ENCODE data around the gene CACUL1. TPM values are rescaled to one million over a fixed set of nuclear protein-coding genes. Genes with fewer than 3 reads are reported as not detected.
"Not testable (repeated sequence)": the region's sequence is repeated elsewhere in the genome, so short reads cannot be mapped to it uniquely, and the experiment has no call there.

Gene CACUL1
- 42.4 TPM for total RNA-seq

GRCh38 chr10:118754556-118755423 lies at the start of gene CACUL1:
Gene CACUL1, minus strand, starts transcription at chr10:118754970. Its CDS starts 208 bp downstream, at chr10:118754762.
- peak; percentile 99 for DNase-seq

GRCh38 chr10:118804262-118804773 lies 49.5 kb upstream of the CACUL1 start:
- DNase-seq = no peak

GRCh38 chr10:118802126-118802793 lies 47.5 kb upstream of the CACUL1 start:
- DNase-seq = no peak

GRCh38 chr10:118800920-118801319 lies 46.1 kb upstream of the CACUL1 start:
- DNase-seq = no peak

GRCh38 chr10:118799777-118800176 lies 45.0 kb upstream of the CACUL1 start:
- no peak for DNase-seq

GRCh38 chr10:118798231-118798662 lies 43.5 kb upstream of the CACUL1 start:
- no peak for DNase-seq

- DNase-seq = not testable (repeated sequence)
Measured at GRCh38 chr10:118794971-118795370, 40.2 kb upstream of the CACUL1 start.

GRCh38 chr10:118793545-118793944 lies 38.8 kb upstream of the CACUL1 start:
- DNase-seq = no peak

GRCh38 chr10:118792526-118792925 lies 37.8 kb upstream of the CACUL1 start:
- no peak for DNase-seq

GRCh38 chr10:118790058-118790457 lies 35.3 kb upstream of the CACUL1 start:
- DNase-seq = no peak

GRCh38 chr10:118785551-118785950 lies 30.8 kb upstream of the CACUL1 start:
- DNase-seq = no peak

GRCh38 chr10:118783776-118784545 lies 29.2 kb upstream of the CACUL1 start:
- no peak for DNase-seq

- not testable (repeated sequence) for DNase-seq
Measured at GRCh38 chr10:118782916-118783465, 28.2 kb upstream of the CACUL1 start.

GRCh38 chr10:118781541-118781940 lies 26.8 kb upstream of the CACUL1 start:
- no peak for DNase-seq

GRCh38 chr10:118778727-118779126 lies 24.0 kb upstream of the CACUL1 start:
- DNase-seq = no peak

GRCh38 chr10:118776960-118777359 lies 22.2 kb upstream of the CACUL1 start:
- no peak for DNase-seq

GRCh38 chr10:118776033-118776432 lies 21.3 kb upstream of the CACUL1 start:
- DNase-seq = no peak

- no peak for DNase-seq
Measured at GRCh38 chr10:118775478-118775877, 20.7 kb upstream of the CACUL1 start.

- DNase-seq = no peak
Measured at GRCh38 chr10:118773041-118773440, 18.3 kb upstream of the CACUL1 start.

- no peak for DNase-seq
Measured at GRCh38 chr10:118771976-118772375, 17.2 kb upstream of the CACUL1 start.

- no peak for DNase-seq
Measured at GRCh38 chr10:118769898-118770600, 15.3 kb upstream of the CACUL1 start.
